Measurements from ENCODE around the gene ZNF655.
"Not testable (repeated sequence)": the region's sequence is repeated elsewhere in the genome, so short reads cannot be mapped to it uniquely, and the experiment has no call there.

ZNF655 gene

GRCh38 chr7:99561737-99562051 lies 3.3 kb downstream of the ZNF655 start:
- no peak for DNase-seq

- DNase-seq, result no peak
Observed at GRCh38 chr7:99562114-99562784, 3.8 kb downstream of the ZNF655 start.

DNA sequence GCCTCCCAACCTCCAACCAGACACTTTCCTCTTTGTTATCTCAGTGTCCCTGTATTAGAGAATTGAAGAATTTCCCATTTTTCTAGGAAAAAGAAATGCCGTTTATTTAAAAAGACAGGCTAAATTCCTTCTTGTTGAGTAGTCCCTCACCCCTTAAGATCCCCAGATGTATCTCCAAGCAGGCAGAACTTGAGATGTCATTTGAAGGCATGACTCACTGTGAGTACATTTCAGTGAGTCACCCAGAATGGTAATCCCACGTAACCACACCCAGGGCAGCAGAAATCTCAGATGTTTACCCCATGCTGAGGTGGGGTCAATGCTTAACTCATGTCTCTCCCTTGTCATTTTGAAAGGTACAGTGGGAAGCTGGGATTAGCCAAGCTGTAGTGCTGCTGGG lies 4.4 kb downstream of the ZNF655 start:
- peak; percentile 25 to 31 for DNase-seq

DNA sequence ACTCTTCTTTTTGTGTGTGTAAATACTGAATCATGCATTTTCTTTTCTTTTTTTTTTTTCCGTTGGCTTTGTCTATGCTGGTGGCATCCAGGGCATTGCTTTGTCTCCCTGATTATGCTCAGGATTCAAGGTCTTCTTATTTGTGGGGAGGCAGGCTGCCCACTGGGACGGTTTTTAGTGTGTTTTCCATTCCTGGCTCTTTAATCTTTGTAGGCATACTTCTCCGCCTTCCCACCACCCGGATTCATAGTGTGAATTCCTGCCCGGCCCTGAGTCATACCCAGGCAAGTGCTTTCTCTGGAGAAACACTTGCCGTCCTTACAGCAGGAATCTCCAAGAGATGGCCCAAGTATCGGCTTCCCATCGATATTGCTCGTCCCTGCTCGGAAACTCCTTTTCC lies 5.2 kb downstream of the ZNF655 start:
- DNase-seq, result no peak

- not testable (repeated sequence) for DNase-seq
Observed at GRCh38 chr7:99568770-99569169, 10.3 kb downstream of the ZNF655 start.

DNA sequence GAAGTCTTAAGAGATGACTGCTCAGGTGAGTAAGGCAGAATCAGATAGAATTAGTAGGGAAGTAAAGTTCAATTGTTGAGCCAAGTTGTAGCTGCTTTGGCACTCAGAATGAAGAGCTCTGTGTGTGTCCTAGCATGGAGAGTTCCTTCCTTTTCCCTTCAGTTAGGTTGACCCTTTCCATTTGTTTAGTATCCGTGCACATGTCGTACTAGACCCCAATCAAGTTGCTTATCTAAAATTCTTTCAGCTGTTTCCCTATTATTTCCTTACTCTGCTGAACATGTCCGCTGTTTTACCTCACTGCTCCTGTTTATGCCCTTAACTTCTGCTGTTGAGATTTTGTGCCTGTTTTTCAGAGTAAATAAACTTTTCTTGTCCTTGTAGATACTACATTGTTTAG lies 13.3 kb downstream of the ZNF655 start:
- DNase-seq, result no peak

GRCh38 chr7:99573257-99573656 lies 14.8 kb downstream of the ZNF655 start:
- DNase-seq, result no peak

- no peak for DNase-seq
Observed at GRCh38 chr7:99576251-99576650, 17.8 kb downstream of the ZNF655 start.

GRCh38 chr7:99579281-99579955 lies 21.0 kb downstream of the ZNF655 start:
- no peak for DNase-seq

- DNase-seq, result peak; percentile 24 to 44
Observed at GRCh38 chr7:99579956-99580777, 21.7 kb downstream of the ZNF655 start.

GRCh38 chr7:99580778-99581332 lies 22.4 kb downstream of the ZNF655 start:
- not testable (repeated sequence) for DNase-seq

DNA sequence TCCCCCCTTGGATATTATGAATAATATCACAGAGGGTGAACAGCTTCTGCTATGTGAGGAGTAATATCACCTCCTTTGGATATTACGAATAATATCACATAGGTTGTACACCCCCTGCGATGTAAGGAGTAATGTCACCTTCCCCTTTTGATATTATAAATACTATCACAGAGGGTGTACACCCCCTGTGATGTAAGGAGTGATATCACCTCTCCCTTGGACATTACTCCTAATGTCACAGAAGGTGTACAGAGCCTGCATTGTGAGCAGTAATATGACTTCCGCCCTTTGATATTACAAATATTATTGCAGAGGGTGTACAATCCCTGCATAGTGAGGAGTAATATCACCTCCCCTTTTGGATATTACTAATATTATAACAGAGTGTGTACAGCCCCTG lies 30.4 kb downstream of the ZNF655 start:
- DNase-seq, result no peak

DNA sequence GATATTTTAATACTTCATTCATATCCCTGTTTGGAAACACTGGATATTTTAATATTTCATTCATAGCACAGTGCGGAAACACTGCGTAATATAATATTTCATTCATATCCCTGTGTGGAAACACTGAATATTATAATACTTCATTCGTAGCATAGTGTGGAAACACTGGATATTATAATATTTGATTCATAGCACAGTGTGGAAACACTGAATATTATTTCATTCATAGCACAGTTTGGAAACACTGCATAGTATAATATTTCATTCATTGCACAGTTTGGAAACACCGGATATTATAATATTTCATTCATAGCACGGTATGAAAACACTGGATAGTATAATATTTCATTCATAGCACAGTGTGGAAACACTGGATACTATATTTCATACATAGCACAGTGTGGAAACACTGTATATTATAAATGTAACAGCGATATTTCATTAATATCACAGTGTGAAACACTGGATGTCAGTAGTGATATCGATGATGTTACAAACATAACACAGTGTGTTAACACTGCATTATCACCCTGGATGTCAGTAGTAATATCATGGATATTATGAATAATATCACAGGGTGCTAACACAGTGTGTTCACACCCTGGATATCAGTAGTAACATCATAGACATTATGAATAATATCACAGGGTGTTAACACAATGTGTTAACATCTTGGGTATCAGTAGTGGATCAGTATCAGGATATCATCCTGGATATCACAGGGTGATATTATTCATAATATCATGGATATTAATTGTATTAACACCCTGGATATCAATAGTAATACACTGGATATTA lies 36.7 kb downstream of the ZNF655 start:
- DNase-seq, result no peak

DNA sequence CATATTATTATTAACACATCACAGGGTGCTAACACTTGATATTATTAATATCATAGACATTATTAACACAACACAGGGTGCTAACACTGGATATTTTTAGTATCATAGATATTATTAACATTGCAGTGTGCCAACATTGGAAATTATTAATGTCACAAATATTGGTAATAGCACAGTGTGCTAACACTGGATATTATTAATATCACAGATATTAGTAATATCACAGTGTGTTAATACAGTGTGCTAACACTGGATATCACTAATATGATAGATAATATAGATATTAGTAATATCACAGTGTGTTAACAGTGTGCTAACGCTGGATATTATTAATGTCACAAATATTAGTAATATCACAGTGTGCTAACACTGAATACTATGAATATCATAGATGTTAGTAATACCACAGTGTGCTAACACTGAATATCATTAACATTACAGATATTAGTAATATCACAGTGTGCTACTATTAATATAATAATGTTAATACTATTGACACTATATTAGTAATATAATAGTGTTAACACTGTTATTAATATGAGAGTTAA lies 38.0 kb downstream of the ZNF655 start:
- no peak for DNase-seq

GRCh38 chr7:99597762-99598501 lies 39.5 kb downstream of the ZNF655 start, which contains the start of gene TMEM225B:
Gene TMEM225B, plus strand, starts transcription at chr7:99598267. Its CDS starts 6,122 bp downstream, at chr7:99604389.
- DNase-seq, result no peak

GRCh38 chr7:99599836-99600235 lies 41.4 kb downstream of the ZNF655 start:
- no peak for DNase-seq

GRCh38 chr7:99601656-99602310 lies 43.3 kb downstream of the ZNF655 start:
- DNase-seq, result no peak

GRCh38 chr7:99605527-99605926 lies 47.1 kb downstream of the ZNF655 start:
- no peak for DNase-seq

DNA sequence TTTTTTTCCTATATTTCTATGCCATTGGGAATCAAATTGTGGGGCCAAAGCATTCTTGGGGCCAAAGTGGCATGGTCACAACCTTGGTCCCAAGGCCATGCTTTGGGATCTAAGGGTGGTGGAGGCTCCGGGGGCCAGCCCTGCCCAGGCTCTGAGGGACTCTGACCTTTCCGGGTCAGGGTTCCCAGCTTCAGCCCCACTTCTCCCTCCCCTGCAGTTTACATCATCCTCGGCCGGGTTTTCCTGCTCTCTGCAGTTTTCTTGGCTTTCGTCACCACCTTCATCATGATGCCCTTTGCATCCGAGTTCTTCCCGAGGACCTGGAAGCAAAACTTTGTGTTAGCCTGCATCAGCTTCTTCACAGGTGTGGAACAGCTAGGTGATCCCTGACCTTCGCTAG lies 48.1 kb downstream of the ZNF655 start:
- no peak for DNase-seq

DNA sequence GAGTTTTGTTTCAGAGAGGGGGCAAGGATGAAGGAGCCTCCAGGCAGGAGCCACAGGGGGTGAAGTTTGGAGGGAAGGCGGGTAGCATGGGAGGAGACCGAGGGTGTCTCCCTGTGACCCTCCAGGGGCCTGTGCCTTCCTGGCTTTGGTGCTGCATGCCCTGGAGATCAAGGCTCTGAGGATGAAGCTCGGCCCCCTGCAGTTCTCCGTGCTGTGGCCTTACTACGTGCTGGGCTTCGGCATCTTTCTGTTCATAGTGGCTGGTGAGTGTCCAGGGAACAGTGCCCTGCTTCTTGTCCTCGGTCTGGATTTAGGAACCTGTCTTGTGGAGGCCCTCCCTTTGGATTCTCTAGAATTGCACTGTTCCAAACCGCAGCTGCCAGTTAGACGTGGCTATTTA lies 49.1 kb downstream of the ZNF655 start:
- no peak for DNase-seq

- no peak for DNase-seq
Observed at GRCh38 chr7:99614495-99614894, 56.1 kb downstream of the ZNF655 start.
